Fibroblast of skin of right quadriceps (primary cell): Measurements from ENCODE around the gene WHAMM.
"Not testable (repeated sequence)": the region's sequence is repeated elsewhere in the genome, so short reads cannot be mapped to it uniquely, and the experiment has no call there.

ENCODE experiments used
- DNase-seq: peaks from one replicate; pipeline ENCODE4 v3.0.0-alpha.2; 2013

Gene WHAMM

DNA sequence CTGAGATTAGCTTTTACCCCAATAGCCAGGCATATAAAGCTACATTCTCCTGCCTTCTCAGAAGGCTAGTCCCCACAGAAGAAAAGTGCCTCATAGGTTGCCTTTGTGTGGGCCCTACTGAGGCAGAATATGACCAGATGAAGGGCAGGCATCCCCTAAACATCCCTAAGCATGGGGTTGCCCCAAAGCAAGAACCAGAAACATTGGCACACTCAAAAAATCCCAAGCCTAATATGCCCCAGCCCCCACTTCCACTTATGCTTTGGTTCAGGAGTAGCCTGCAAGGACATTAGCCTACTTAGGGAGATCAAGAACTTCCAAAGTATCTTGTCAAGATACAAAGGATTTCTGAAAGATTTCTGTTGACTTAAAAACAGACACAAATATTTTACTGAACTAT is 29.7 kb downstream of the WHAMM start:
- no peak for DNase-seq

DNA sequence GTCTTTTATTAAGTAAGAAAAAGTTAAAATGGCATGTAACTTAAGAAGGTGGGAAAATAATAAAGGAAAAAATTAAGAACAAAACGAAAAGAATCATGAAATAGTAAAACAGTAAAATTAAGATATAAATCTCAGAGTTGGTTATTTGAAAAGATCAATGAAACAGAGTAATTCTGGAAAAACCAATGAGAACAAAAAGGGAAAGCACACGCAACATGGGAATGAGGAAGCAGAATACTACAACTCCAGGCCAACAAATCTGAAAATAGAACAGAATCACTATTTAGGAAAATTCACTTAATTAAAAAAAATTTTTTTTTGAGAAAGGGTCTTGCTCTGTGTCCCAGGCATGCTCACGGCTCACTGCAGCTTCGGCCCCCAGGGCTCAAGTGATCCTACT is 30.7 kb downstream of the WHAMM start:
- DNase-seq = no peak

DNA sequence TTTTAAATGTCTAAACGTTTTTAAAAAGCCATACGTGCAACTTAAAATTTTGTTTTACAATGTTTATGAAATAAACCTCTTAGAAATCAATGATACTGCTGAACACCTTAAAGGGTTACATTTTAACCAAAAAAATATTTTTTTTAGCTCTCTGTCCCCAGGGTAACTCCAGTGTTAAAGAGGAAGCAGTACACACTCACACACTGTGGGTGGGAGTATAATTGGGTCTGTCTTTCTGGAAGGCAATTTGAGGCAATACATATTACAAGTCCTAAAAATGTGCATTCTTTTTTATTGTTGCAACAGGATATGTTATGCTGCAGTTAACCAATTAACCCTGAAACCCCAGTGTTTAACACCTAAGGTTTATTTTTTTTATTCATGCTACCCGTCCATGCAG is 34.1 kb downstream of the WHAMM start:
- DNase-seq = no peak

DNA sequence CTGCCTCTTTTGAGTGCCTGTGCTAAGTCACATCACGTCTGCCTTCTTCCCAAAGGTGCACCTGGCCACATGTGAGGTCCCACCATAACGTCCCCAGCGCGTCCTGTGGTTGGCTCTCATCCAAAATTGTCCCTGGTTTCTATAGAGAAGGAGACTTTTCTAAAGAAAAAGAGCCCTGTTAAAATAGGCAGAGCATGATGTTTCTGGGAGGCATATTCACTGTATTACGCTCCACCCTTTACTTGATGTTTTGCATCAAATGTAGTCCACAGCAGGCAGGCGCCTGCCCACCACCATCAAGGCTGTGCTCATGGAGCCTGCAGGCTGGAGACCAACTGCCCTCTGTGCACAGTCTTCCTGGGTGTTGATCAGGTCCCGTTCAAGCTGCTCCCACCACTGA is 36.3 kb downstream of the WHAMM start:
- no peak for DNase-seq

DNA sequence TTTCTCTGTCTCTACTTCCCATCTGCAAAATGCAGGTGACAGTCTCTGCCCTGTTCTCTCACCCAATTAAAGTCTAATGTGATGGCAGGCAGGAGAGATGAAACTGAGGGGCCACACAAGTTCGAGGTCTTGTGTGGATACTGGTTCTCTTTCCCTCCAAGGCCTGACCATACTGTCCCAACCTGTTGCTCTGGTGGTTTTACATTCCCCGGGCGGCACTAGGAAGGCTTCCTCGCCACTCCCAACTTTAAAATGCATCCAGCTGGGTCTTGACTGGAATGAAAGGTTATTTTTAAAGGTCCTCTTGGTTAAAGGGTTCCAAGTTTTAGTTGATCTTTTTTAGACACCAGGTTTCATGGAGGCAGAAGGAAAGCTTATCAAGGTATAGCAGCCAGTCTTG is 37.2 kb downstream of the WHAMM start:
- DNase-seq = no peak

DNA sequence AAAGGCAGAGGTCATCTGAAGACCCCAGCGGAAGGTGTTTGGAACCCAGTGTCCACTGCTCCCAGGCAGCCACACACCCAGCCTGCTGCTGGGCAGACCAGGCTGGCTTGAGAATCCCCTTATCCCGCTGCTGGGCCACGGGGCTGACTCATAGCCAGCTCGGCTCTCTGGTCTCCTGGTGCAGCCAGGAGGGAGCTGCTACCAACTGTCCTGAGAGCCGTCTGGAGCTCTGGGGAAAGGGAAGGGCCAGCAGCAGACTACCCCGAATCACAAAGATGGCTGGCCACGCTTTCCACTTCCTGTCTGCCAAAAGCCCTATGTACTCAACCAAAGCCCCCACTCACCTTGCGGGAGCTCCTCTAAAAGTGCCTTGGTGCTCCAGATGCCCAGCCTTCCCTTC is 38.3 kb downstream of the WHAMM start:
- DNase-seq = no peak

DNA sequence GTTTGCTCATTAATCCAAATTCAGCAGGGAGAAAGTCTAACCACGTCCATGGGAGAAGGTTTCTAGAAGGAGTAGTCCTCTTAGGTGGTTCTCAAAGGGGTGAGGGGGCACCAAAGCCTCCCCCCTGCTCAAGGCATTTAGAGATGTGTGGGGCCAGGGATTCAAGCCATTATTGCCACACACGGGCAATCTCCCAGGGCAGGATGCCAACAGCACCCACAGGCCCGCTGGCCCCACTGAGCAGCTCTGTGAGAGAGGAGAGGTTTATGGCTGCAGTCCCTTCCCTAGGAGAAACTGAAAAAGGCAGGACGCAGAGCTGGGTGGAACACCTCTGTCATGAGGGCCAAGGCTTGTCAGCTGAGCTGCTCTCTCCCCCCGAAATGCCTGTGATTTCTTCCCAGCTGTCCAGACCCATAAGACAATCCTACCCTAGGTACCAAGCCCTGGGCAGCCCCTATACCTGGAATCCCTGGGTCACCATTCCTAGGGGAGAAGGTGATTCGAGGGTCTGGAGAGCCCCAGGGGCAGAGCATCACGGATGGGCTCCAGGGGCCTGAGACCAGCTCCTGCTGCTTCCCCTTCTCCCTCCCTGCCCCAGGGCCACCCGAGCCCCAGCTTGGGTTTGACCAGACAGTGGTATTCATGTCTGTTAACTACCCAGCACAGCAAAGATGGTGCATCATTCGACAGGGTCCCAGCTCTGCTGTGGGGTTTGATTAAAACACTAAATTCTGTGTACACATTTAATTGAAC is 39.0 kb downstream of the WHAMM start:
- no peak for DNase-seq

DNA sequence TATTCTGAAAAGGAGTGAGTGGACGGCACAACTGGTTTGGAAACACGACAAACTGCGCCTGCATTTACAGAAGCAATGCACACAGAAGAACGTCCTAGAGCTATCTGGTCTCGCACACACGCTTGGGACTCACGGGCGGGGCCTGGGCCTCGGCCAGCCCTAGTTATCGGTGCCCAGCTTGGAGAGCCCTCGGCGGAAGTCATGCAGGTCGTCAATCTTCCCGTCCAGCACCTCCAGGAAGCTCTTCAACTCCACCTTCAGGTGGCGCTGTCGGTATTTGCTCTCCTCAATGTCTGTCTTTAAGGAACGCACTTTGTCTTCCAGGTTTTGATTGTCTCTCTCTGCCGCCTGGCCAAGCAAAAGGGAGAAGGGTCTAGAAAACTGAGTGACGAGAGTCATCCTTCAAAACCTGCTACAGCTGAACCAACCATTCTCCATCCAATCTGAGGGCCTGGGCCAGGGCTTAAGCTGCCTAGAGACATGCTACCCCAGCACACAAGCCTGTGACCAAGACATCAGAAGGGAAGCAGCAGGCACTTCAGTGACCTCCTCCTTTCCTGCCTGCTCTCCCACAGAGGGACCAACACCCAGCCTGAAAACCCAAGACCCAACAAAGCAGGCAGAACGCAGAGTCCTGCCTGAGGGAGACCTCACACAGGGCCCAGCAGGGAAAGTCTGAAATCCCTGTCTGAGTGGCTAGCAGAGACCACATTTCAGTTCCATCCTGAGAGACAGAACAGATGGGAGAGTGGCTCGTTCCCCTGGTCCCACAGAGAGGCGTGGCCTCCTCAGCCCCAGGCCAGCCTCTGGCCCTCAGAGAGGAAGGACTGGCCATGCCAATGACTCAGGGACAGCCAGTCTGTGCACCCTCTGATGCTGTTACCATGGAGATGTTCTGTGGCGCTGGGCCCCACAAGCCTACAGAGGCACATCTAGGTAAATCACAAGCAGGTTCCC is 40.4 kb downstream of the WHAMM start:
- DNase-seq = peak; percentile 77

DNA sequence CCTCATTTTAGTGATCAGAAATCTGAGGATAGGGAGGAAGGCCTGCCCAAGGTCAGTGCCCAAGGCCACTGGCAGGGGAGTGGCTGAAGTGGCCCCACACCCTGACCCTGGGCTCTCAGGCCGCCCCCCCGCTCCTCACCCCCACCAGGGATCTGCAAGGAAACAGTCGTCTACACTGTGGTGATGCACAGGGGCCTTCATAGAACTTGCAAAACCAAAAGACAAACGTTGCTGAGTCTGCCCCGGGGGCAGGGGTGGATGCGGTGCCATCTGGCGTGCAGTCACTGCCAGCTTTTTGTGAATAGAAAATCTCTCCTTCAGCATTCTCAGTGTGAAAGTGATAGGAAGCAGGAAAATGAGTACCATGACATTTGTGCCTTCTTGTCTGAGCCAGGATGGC is 41.3 kb downstream of the WHAMM start:
- DNase-seq = no peak

DNA sequence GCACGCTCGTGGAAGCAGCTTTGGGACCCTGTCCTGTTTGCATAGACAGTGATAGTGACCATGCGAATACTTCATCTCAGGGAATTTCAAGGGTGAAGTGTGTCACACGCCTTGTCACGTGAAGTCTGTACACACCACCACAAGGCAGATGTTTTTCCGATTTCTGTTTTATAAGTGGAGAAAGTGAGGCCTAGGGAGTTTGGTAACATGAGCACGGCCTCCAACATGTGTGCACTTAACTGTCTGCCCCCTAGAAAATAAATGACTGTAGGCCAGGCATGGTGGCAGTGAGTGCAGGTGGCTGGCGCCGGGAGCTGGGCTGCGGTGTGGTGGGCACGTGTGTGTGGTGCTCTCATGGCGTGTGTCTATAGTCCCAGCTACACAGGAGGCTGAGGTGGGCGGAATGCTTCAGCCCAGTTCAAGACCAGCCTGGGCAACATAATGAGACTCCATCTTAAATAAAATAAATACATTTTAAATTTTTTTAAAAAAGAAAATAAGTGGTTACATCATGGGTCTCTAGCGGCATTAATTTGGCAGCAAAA is 42.0 kb downstream of the WHAMM start:
- DNase-seq = no peak

DNA sequence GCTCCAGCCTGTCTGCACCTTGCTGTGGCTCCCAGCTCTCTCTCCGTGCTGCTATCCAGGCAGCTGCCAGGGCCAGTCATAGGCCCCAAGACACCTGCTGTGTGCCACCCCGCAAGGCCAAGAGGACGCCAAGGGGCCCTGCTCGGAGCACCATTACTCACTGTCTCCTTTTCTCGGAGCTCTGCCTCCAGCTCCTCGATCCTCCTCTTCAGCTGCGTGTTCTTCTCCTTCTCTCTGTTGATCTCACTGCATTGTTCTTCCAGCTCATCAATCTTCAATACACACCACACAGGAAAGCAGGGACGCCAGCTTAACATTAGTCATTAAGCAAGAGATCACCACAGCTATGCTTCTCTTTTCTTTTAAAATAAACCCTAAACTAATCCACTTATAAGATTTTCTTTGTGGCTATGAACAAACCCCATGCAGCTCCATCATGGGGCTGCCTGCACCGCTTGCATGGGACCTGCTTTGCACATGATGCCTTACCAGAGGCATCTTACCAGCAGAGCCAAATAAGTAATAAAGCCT is 42.6 kb downstream of the WHAMM start:
- peak; percentile 46 for DNase-seq

DNA sequence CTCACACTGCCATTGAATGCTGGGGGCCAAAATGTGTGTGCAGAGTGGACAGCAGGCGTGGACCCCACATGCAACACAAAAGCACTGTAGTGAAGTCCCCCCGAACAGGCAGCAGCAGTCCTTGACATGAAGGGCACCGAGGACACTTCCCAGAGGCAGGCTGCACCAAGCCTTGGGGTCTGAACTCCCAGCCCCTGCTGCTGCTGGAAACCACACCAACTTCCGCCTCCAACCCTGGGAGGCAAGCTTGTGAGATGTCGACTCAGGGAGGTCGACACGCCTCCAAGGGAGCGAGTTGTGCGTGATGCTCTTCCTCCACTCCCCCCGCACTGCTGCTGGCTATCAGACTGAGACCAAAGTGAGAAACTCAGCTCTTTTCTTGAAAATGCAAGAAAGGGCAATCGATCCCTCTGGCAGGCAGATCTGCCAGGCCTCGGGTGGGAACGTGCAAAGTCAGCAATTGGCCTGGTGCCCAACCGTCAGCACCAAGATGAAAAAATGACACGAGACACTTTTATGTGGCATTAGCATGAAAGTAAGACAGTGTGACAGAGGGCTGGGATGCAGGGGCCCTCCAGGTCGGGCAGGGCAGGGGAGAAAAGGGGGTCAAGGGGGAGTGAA is 43.6 kb downstream of the WHAMM start:
- no peak for DNase-seq

DNA sequence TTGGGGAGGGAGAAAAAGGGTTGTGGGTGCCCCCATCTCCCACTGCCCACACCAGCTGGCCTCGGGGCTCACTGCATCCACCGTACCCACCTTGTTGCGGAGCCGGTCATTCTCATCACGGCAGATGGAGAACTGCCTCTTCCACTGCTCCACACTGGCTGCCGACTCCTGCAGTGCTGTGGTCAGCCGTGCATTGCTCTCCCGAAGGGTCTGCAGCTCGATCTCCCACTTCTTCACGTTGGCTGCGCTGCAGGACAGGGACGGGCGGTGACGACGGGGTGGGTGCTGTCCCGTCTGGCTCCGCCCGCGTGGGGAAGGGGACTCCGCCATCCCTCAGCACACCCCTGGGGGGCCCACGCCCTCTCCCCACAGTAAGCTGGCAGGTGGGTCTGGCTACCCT is 45.1 kb downstream of the WHAMM start:
- no peak for DNase-seq

DNA sequence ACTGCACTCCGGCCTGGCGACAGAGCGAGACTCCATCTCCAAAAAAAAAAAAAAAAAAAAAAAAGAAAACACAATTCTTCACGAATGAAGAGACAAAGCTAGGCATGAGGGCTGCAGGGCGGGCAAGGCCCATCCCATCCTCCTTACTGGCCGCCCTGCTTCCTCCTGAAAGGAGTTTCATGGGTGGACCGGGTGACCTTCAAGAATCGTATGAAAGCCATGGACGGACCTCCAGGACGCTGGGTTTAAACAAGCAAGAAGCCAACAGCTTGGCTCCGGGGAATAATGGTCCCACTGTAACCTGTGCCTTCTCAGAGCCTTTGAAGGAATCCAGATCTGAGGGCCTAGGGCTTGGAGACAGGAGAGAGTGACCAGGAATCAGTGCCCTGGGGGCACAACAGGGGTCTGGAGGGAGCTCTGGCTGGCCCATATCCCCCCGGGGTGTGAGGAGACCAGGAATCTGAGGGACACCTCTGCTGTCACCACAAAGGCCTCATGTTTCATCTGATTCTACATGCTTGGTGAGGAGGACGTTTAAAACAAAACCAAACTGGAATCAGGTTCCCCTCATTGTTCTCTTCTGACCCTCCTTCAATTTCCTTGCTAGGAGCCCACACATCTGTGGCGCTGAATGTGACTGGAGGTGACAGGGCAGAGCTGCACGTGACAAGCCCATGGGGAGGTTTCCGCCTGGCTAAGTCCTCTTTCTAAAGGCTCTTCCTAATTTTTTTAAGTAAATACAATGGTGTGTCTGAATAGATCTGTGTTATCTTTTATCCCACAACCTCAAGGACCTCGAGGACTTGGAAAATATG is 46.1 kb downstream of the WHAMM start:
- DNase-seq = no peak

DNA sequence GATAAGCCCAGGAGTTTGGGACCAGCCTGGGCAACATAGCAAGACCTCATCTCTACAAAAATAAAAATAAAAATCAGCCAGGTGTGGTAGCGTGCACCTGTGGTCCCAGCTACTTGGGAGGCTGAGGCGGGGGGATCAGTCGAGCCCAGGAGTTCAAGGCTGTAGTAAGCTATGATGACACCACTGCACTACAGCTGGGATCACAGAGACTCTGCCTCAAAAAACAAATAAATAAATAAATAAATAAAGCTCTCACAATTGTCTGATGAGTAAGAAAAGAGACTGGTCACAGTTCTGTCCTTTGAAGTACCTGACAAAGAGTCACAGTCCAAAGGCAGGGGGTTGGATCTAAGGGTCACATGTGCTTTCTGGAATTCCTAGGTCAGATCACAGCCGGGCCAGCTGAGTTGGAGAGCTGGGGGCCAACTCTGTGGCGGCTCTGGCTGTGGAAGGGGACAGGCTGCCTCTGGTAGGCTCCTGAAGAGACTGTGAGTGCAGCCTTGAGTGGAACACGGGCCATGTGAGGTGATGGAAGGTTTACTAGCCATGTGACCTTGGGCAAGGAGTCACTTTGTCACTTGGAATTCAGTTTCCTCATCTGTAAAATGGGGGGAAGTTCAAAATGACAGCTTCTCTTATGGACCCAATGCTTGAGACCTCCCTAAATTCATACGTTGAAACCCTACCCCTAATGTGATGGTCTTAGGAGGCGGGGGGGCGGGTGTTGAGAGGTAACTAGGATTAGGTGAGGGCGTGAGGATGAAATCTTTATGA is 47.2 kb downstream of the WHAMM start:
- no peak for DNase-seq

DNA sequence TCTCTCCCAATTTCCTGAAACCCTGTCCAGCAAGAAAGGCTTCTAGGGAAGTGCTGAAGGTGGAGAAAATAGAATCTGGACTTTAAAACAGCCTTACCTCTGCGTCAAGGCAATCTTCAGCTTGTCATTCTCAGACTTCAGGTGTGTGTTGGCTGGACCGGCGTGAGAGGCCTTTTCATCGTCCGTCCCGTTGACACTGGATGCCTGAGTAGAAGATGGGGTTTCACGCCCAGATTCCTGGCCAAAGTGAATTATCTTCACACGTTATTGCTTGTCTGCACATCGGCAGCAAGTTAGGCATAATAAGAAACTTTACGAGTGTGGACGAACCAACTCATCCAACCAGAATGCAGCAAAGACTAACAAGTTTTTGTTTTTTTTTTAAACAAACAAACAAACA is 49.5 kb downstream of the WHAMM start:
- no peak for DNase-seq

DNA sequence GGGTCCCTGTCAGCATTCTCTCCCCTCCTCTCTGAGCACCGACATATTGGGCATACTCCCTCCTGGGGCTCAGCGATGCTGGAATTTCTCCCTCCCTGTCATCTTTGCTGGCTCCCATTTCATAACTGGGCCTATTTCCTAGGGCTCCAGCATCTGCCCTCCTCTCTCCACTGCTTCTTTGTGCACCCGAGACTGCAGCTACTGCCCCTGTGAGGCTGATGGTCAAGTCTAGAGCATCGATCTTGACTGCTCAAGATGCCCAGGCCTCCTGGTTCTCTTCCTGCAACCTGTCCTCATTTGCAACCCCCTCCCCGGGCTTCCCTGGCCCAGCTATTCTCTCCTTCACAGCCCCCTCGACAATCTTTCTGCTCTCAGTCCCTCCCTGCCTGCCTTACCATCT is 53.5 kb downstream of the WHAMM start:
- no peak for DNase-seq

DNA sequence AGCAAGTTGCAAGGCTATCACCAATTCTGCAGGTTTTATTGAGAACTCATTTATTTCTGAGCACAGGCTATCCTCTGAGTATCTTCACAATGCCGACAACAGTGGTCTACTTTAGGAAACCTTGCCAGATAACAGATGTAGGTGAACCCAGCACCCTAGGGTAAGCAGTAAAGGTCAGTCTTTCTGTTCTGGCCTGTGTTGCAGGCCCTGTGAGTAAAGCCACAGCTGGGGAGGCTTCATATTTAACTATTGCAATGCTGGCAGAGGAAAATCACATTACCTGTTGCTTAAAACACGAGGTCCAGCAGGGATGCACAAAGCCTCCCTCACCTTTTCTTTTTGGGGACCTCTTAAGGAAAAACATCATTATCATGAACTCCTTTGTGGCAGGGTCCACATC is 55.5 kb downstream of the WHAMM start:
- DNase-seq = no peak

DNA sequence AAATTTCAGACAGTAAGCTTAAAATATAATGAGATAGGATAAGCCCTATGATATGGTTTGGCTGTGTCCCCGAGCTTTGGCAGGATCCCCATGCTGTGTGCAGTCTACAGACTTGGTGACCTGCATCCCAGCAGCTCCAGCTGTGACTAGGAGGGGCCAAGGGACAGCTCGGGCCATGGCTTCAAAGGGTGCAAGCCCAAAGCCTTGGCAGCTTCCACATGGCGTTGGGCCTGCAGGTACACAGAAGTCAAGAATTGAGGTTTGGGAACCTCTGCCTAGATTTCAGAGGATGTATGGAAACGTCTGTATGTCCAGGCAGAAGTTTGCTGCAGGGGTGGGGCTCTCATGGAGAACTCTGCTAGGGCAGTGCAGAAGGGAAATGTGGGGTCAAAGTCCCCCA is 56.2 kb downstream of the WHAMM start:
- DNase-seq = not testable (repeated sequence)

DNA sequence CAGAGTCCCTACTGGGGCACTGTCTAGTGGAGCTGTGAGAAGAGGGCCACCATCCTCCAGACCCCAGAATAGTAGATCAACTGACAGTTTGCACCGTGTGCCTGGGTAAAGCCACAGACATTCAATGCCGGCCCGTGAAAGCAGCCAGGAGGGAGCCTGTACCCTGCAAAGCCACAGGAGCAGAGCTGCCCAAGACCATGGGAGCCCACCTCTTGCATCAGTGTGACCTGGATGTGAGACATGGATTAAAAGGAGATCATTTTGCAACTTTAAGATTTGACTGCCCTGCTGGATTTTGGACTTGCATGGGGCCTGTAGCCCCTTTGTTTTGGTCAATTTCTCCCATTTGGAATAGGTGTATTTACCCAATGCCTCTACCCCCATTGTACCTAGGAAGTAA is 56.6 kb downstream of the WHAMM start:
- DNase-seq = not testable (repeated sequence)

DNA sequence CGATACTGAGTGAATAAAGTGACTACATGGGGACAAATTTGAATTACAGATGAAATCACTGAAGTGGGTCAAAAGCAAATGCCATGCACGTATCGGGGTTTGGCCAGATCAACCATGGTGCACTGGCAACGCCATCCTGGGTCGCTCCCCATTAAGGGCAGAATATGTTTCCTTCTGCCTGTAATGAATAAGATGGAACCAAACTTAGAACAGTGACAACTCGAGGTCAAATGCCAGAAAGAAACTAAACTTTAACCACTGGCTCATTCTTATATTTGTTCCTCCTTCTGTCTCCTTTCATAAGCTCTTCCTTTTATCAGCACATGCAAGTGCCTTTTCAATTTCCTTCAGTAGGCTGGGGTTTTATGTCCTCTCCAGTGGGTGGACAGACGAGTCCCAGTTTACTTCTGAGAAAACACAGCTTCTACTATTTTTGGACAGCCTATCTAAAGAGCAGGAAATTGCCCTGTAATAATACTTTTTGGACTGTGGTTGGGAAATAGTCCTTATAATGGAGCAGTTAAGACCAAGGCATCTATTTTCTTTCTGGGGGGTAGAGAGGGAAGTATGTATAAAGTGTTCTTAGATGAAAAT is 61.4 kb downstream of the WHAMM start:
- DNase-seq = no peak
